ENCODE results near the gene FAM43A. TPM values are rescaled to one million over a fixed set of nuclear protein-coding genes. Genes with fewer than 3 reads are reported as not detected.

FAM43A gene
- total RNA-seq, 1 donor from 2014 or later = 0.12 TPM

DNA sequence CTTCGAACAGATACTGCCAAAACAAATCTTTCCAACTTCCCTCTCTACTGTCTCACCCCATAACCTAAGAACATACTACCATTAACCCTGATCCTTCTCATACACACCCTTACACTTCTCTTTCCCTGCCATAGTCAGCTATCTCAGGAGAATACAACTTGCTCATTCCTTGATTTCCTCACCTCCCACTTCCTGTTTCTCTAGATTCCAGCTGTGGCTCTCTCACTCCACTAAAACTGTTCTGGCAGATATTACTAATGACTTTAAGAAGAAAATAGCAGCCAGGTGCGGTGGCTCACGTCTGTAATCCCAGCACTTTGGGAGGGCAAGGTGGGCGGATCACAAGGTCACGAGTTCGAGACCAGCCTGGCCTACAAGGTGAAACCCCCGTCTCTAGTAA lies 18.3 kb upstream of the FAM43A start:
- TF ChIP-seq, protein P1, sequence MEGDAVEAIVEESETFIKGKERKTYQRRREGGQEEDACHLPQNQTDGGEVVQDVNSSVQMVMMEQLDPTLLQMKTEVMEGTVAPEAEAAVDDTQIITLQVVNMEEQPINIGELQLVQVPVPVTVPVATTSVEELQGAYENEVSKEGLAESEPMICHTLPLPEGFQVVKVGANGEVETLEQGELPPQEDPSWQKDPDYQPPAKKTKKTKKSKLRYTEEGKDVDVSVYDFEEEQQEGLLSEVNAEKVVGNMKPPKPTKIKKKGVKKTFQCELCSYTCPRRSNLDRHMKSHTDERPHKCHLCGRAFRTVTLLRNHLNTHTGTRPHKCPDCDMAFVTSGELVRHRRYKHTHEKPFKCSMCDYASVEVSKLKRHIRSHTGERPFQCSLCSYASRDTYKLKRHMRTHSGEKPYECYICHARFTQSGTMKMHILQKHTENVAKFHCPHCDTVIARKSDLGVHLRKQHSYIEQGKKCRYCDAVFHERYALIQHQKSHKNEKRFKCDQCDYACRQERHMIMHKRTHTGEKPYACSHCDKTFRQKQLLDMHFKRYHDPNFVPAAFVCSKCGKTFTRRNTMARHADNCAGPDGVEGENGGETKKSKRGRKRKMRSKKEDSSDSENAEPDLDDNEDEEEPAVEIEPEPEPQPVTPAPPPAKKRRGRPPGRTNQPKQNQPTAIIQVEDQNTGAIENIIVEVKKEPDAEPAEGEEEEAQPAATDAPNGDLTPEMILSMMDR (IDR thresholded peaks at IDR 0.05; ENCODE audit: unreplicated experiment) = no peak
- no peaks in the 10 kb centered on the region for H3K9me3 Mint-ChIP-seq (ENCODE audit: low read depth)
- H3K4me3 Mint-ChIP-seq (ENCODE audit: low read depth) = no peak overlapping the region
- H3K27ac Mint-ChIP-seq = no peak overlapping the region
- H3K27me3 Mint-ChIP-seq = no peaks in the 10 kb centered on the region
- H3K36me3 Mint-ChIP-seq (ENCODE audit: insufficient read depth) = peaks cover 22% of the 10 kb centered on the region
- peaks cover 13% of the 10 kb centered on the region for H3K4me1 Mint-ChIP-seq (ENCODE audit: low read depth)
- no peak for DNase-seq (ENCODE audit: low spot score, unreplicated experiment)

DNA sequence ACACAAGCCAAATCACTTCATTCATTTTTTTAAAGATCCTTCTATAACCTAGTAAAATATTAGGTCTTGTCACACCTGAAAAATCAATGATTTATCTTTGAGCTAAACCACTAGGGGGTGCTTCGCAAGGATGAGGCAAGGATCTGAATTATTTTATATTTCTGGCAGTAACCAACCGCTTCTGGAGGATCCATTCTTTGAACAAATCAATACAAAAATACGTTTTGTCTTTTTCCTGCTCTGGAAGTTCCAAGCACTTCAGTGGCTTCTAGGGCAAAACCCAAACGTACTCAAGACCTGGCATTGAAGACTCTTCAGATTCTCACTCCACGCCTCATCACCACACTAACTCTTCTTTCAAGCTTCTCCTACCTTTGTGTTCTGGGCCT lies 14.2 kb upstream of the FAM43A start:
- H3K4me1 Mint-ChIP-seq (ENCODE audit: low read depth) = peaks cover 15% of the 10 kb centered on the region

DNA sequence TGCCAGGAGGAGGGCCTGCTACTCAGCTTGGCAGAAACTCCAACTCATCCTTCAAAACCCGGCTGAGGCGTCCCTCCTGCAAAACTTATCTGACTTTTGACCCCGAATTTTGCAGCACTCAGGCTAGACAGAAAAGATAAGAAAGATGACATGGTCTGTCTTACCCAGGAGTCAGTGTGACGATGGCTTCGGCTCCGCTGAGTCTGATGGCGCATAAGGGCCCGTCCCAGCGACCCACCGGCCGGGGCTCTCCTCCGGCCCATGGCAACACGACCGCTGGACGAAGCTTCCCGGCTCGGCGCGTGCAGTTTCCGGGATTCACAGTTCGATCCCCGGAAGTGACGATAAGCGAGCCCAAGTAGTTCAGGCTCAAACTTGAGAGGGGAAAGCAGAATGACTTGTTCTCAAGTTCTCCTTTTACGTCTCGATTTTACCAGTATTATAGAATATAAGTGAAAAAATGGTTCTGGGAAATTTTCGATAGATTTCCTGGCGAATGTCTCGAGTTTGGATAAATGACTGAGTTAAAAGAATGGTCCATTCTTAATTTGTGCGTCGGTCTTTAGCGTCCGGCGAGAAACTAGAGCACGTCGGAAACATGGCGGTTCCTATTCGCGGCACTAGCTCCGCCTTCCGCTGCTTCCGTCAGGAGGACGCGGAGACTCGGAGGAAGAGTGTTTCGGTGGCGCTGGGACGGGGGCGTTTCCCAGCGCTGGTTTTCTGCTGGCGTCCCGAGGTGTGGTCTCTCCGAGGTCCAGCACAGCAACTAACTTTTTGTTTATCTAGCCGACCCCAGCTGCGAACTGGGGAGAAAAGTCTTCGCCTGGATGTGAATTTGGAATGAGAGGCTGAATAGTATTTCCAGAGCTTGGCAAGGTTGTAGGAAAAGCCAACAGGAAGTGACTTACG lies 13.5 kb upstream of the FAM43A start, which contains the start of gene LSG1:
Gene LSG1 (minus strand): TSS at position 292 of the 909 bp plus-strand sequence. CDS start 29 bp downstream, at position 263.
- peak; percentile 78 for DNase-seq (ENCODE audit: low spot score, unreplicated experiment)
- Mint-ChIP-seq H3K27me3 (peaks cover 25% of the 10 kb centered on the region), H3K36me3 (ENCODE audit: insufficient read depth) (peaks cover 5% of the 10 kb centered on the region), H3K4me1 (ENCODE audit: low read depth) (peaks cover 15% of the 10 kb centered on the region), H3K4me3 (ENCODE audit: low read depth) (peak within 1 kb of the TSS; percentile 94), H3K27ac (peak within 1 kb of the TSS; percentile 99), H3K9me3 (ENCODE audit: low read depth) (no peaks in the 10 kb centered on the region)
- TF ChIP-seq, protein P1 (IDR thresholded peaks at IDR 0.05; ENCODE audit: unreplicated experiment) = no peak

More for the DNA sequence above, 14.2 kb upstream of the FAM43A start:
- Mint-ChIP-seq H3K27me3 (peaks cover 20% of the 10 kb centered on the region), H3K9me3 (ENCODE audit: low read depth) (no peaks in the 10 kb centered on the region), H3K4me3 (ENCODE audit: low read depth) (peak overlapping the region; percentile 94), H3K27ac (peak overlapping the region; percentile 99), H3K36me3 (ENCODE audit: insufficient read depth) (peaks cover 5% of the 10 kb centered on the region)
- TF ChIP-seq, protein P1 (IDR thresholded peaks at IDR 0.05; ENCODE audit: unreplicated experiment) = peak; percentile 73
- no peak for DNase-seq (ENCODE audit: low spot score, unreplicated experiment)

DNA sequence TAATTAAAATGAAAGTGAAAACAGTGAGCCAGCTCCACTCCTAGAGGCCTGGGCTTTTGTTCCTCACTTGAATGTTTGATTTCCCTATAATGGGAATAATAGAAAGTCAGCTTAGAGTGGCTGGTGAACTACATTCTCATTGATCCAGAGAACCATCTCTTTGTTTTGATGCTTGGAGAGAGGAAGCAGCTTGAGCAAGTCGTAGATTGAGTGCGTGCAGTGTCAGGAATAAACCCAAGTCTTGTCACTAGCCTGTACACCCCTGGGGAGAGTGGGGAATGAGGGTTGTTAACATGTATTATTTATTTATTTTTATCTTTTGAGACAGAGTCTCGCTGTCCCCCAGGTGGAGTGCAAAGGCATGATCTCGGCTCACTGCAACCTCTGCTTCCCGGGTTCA lies 12.8 kb upstream of the FAM43A start:
- Mint-ChIP-seq H3K27ac (peak overlapping the region; percentile 99), H3K4me3 (ENCODE audit: low read depth) (peak overlapping the region; percentile 94), H3K36me3 (ENCODE audit: insufficient read depth) (peaks cover 4% of the 10 kb centered on the region), H3K27me3 (peaks cover 28% of the 10 kb centered on the region), H3K4me1 (ENCODE audit: low read depth) (peaks cover 15% of the 10 kb centered on the region), H3K9me3 (ENCODE audit: low read depth) (no peaks in the 10 kb centered on the region)
- TF ChIP-seq, protein P1 (IDR thresholded peaks at IDR 0.05; ENCODE audit: unreplicated experiment) = no peak
- DNase-seq (ENCODE audit: low spot score, unreplicated experiment) = no peak

DNA sequence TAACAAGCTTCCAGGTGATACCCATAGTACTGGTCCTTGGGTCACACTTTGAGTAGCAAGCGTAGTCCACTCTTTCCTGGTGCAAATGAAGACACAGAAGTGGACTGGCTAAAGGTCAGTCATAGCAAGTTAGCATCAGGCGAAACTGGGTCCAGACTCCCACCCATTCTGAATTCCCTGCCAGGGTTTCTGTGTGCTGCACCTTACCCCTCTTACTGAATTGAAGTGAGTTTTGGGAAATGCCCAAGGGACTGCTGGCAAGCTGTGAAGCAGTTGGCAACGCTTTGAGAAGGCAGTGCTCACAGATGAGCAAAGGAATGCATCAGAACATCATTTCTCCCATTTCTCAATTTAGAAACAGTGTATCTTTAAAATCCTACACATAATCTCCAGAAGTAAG lies 11.9 kb upstream of the FAM43A start:
- no peak overlapping the region for H3K4me3 Mint-ChIP-seq (ENCODE audit: low read depth)
- H3K4me1 Mint-ChIP-seq (ENCODE audit: low read depth) = peaks cover 15% of the 10 kb centered on the region
- peaks cover 3% of the 10 kb centered on the region for H3K36me3 Mint-ChIP-seq (ENCODE audit: insufficient read depth)
- peaks cover 29% of the 10 kb centered on the region for H3K27me3 Mint-ChIP-seq
- H3K9me3 Mint-ChIP-seq (ENCODE audit: low read depth) = no peaks in the 10 kb centered on the region
- TF ChIP-seq, protein P1 (IDR thresholded peaks at IDR 0.05; ENCODE audit: unreplicated experiment) = no peak
- DNase-seq (ENCODE audit: low spot score, unreplicated experiment) = no peak
- H3K27ac Mint-ChIP-seq = no peak overlapping the region

Measured in progenitor cell of endocrine pancreas (in vitro differentiated cells).